MM.1S (cell line): ENCODE data around the gene XPO5.

Source experiments
- DNase-seq: peaks from one replicate; pipeline ENCODE4 v3.0.0-alpha.2; 2015
- H2AFZ ChIP-seq: fragments of 300-600 bp; sonication (generic); 2 replicates; pipeline ENCODE4 v1.6.0; 2016; ENCODE audit warnings: antibody characterized with exemption, low read length
- H3F3A ChIP-seq: fragments of 300-600 bp; sonication (generic); 2 replicates; pipeline ENCODE4 v1.6.1; 2016; ENCODE audit warnings: mild to moderate bottlenecking, antibody characterized with exemption, low read length, moderate library complexity, mixed read lengths; ENCODE audit not compliant: insufficient read depth
- H3K27ac ChIP-seq: fragments of 300-600 bp; sonication (generic); 2 replicates; pipeline ENCODE4 v1.5.1; 2016; ENCODE audit warnings: mild to moderate bottlenecking, low read length
- H3K27me3 ChIP-seq: fragments of 300-600 bp; sonication (generic); replicated peaks from 2 replicates; pipeline ENCODE4 v1.6.0; 2016; ENCODE audit warnings: low read length; ENCODE audit not compliant: insufficient read depth
- H3K36me3 ChIP-seq: fragments of 300-600 bp; sonication (generic); replicated peaks from 2 replicates; pipeline ENCODE4 v1.6.1; 2016; ENCODE audit warnings: mild to moderate bottlenecking, low read length, mixed read lengths; ENCODE audit not compliant: insufficient read depth
- H3K4me1 ChIP-seq: fragments of 300-600 bp; sonication (generic); 2 replicates; pipeline ENCODE4 v1.6.1; 2016; ENCODE audit warnings: low read length, mixed read lengths
- H3K4me2 ChIP-seq: fragments of 300-600 bp; sonication (generic); 2 replicates; pipeline ENCODE4 v1.6.0; 2016; ENCODE audit warnings: low read depth, low read length
- H3K4me3 ChIP-seq: fragments of 300-600 bp; sonication (generic); 2 replicates; pipeline ENCODE4 v1.5.1; 2016; ENCODE audit warnings: low read length, mixed read lengths
- H3K79me2 ChIP-seq: fragments of 300-600 bp; sonication (generic); 2 replicates; pipeline ENCODE4 v1.6.1; 2016; ENCODE audit warnings: mixed run types, low read length, mixed read lengths
- H3K9ac ChIP-seq: fragments of 300-600 bp; sonication (generic); 2 replicates; pipeline ENCODE4 v1.6.1; 2016; ENCODE audit warnings: low read length, mixed read lengths
- H3K9me2 ChIP-seq: fragments of 300-600 bp; sonication (generic); replicated peaks from 2 replicates; pipeline ENCODE4 v1.6.1; 2016; ENCODE audit warnings: mild to moderate bottlenecking, low read length, mixed read lengths; ENCODE audit not compliant: insufficient read depth
- H3K9me3 ChIP-seq: fragments of 300-600 bp; sonication (generic); replicated peaks from 2 replicates; pipeline ENCODE4 v1.6.1; 2016; ENCODE audit warnings: mild to moderate bottlenecking, low read length, mixed read lengths; ENCODE audit not compliant: insufficient read depth
- H4K20me1 ChIP-seq: fragments of 300-600 bp; sonication (generic); 2 replicates; pipeline ENCODE4 v1.6.1; 2016; ENCODE audit warnings: mild to moderate bottlenecking, low read length, moderate library complexity, mixed read lengths; ENCODE audit not compliant: insufficient read depth
- CTCF ChIP-seq: fragments of 300-600 bp; sonication (generic); IDR thresholded peaks from 2 replicates; pipeline ENCODE4 v1.5.1; 2016; ENCODE audit warnings: antibody characterized with exemption, low read length, mixed read lengths
- EZH2 ChIP-seq: fragments of 300-600 bp; sonication (generic); optimal IDR thresholded peaks from 2 replicates; pipeline ENCODE3; 2017; ENCODE audit warnings: low read depth, mild to moderate bottlenecking, antibody characterized with exemption, low read length, mixed read lengths
- EZH2phosphoT487 ChIP-seq: fragments of 300-600 bp; sonication (generic); IDR thresholded peaks from 2 replicates; pipeline ENCODE4 v1.6.1; 2018; ENCODE audit warnings: antibody characterized with exemption, low read length

XPO5 gene

DNA sequence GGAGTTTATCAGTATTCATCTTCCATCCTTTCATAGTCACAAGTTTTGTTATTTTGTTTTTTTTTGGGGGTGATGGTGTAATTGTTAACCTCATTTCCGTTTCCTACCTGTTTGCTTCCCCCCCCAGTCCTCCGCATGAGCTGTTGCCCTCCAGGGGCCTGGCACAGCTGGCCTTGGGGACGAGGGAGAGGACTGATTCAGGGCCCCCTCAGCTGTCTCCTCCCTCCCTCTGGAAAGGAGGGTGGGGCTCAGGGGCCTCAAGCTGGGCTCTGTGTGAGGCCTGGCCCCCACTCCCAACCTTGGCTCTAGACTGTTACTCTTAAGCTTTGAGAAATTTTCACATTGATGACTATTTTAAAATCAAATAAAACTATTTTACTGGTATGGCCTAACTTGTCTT, 69.7 kb downstream of the XPO5 start:
- Histone ChIP-seq H3K4me2 (no peak overlapping the region), H3K79me2 (no peaks in the 10 kb centered on the region), H3K4me1 (no peaks in the 10 kb centered on the region; the same call in 1 of the 2 replicates), H3K36me3 (no peaks in the 10 kb centered on the region), H3K9ac (no peak overlapping the region), H3K27ac (no peak overlapping the region), H3K9me3 (no peaks in the 10 kb centered on the region), H3F3A (peaks cover 1% of the 10 kb centered on the region), H3K27me3 (peaks cover 6% of the 10 kb centered on the region; the same call in 1 of the 2 replicates), H2AFZ (no peak overlapping the region), H3K4me3 (no peak overlapping the region), H4K20me1 (no peaks in the 10 kb centered on the region), H3K9me2 (no peaks in the 10 kb centered on the region)
- no peak for TF ChIP-seq EZH2phosphoT487
- no peak for TF ChIP-seq CTCF
- TF ChIP-seq EZH2: no peak
- no peak for DNase-seq

DNA sequence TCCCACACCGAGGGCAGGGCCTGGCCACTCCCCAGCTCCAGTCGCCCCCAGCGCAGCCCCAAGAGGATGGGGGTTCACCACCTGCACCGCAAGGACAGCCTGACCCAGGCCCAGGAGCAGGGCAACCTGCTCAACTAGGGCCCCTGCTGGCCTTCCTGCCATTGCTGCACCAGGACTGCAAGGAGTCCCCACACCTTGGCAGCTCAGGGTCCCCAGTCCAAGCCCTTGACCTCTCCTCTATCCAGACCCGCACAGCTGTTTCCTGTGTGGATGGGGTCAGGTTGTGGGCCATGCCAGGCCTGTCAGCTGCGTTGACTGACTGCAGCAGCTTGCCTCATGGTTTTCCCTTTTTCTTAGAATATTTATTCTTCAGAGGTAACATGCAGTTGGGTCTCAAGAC, 70.1 kb downstream of the XPO5 start:
- Histone ChIP-seq H3K27ac (no peak overlapping the region), H3K4me1 (no peaks in the 10 kb centered on the region; the same call in 1 of the 2 replicates), H3K79me2 (no peaks in the 10 kb centered on the region), H3K27me3 (peaks cover 6% of the 10 kb centered on the region; the same call in 1 of the 2 replicates), H3K4me3 (no peak overlapping the region), H3F3A (no peaks in the 10 kb centered on the region), H3K9me2 (no peaks in the 10 kb centered on the region), H3K9ac (no peak overlapping the region), H4K20me1 (no peaks in the 10 kb centered on the region), H2AFZ (no peak overlapping the region), H3K36me3 (no peaks in the 10 kb centered on the region), H3K9me3 (no peaks in the 10 kb centered on the region), H3K4me2 (no peak overlapping the region)
- TF ChIP-seq CTCF: no peak
- no peak for TF ChIP-seq EZH2phosphoT487
- TF ChIP-seq EZH2: no peak
- DNase-seq: no peak

DNA sequence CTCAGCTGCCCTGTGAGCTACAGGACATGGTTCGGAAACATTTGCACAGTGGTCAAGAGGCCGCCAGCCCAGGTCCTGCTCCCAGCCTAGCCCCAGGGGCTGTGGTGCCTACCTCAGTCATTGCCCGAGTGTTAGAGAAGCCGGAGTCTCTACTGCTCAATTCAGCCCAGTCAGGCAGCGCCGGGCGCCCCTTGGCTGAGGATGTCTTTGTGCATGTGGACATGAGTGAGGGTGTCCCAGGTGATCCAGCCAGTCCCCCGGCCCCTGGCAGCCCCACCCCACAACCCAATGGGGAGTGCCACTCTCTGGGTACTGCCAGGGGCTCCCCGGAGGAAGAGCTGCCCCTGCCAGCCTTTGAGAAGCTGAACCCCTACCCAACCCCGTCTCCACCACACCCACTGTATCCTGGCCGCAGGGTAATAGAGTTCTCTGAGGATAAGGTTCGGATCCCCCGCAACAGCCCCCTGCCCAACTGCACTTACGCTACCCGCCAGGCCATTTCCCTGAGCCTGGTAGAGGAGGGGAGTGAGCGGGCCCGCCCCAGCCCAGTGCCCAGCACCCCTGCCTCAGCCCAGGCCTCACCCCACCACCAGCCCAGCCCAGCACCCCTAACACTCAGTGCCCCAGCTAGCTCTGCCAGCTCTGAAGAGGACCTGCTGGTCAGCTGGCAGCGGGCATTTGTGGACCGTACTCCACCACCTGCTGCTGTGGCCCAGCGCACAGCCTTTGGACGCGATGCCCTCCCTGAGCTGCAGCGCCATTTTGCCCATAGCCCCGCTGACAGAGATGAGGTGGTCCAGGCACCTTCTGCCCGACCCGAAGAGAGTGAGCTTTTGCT, 70.9 kb downstream of the XPO5 start:
- Histone ChIP-seq H4K20me1 (no peaks in the 10 kb centered on the region), H2AFZ (no peak overlapping the region), H3K9me3 (no peaks in the 10 kb centered on the region), H3K27ac (no peak overlapping the region), H3K9ac (no peak overlapping the region), H3K4me2 (no peak overlapping the region), H3F3A (no peaks in the 10 kb centered on the region), H3K4me1 (no peaks in the 10 kb centered on the region), H3K27me3 (peaks cover 6% of the 10 kb centered on the region; the same call in 1 of the 2 replicates), H3K4me3 (no peak overlapping the region), H3K9me2 (no peaks in the 10 kb centered on the region), H3K79me2 (no peaks in the 10 kb centered on the region), H3K36me3 (no peaks in the 10 kb centered on the region)
- no peak for DNase-seq
- TF ChIP-seq CTCF (no peak), EZH2 (no peak), EZH2phosphoT487 (no peak)
